ENCODE data around the gene ZBTB44. TPM values are rescaled to one million over a fixed set of nuclear protein-coding genes. Genes with fewer than 3 reads are reported as not detected.

Gene ZBTB44
- total RNA-seq, 1 experiment from 2014 or later, result 32.5 TPM

- ATAC-seq (no peak), DNase-seq (ENCODE audit: low read depth, low spot score) (no peak)
- ChIA-PET CTCF (no interaction called here), POLR2A (no interaction called here), RAD21 (ENCODE audit: low non-redundant PET in 1 of 2, low total read pairs in 2 of 2, uncharacterized antibody in 2 of 2, unreplicated experiment in 2 of 2) (no interaction called here)
- no peak overlapping the region for H2AFZ ChIP-seq (ENCODE audit: low read depth, low read length, poor library complexity, severe bottlenecking)
- H3K27ac ChIP-seq (ENCODE audit: low read depth, low read length), result no peak overlapping the region
- intact Hi-C loops (cut with micrococcal nuclease), result no loop called here
- BruUV-seq (replicated peaks), result no TSS peak
- H4K20me1 ChIP-seq (ENCODE audit: insufficient read depth), result no peaks in the 10 kb centered on the region
- H3K4me3 ChIP-seq (replicated peaks in 1 of 2; ENCODE audit: low read depth in 1 of 2, low read length in 2 of 2), result no peak overlapping the region
- no peaks in the 10 kb centered on the region for H3K9me3 ChIP-seq (ENCODE audit: control insufficient read depth in 1 of 2, insufficient read depth in 1 of 2, low read depth in 1 of 2, low read length in 2 of 2)
- H3K4me2 ChIP-seq (ENCODE audit: low read length), result no peak overlapping the region
- H3K9me2 ChIP-seq (ENCODE audit: insufficient read depth), result no peaks in the 10 kb centered on the region
- H3K36me3 ChIP-seq (ENCODE audit: control insufficient read depth in 1 of 2, insufficient read depth in 2 of 2, low read length in 2 of 2), result no peaks in the 10 kb centered on the region
- TF ChIP-seq EZH2 (IDR thresholded peaks at IDR 0.05) (no peak), POLR2A (IDR thresholded peaks at IDR 0.05; ENCODE audit: borderline replicate concordance, extremely low read depth, insufficient read depth, insufficient read length) (no peak), MAX (IDR thresholded peaks at IDR 0.05) (no peak), ZFX (IDR thresholded peaks at IDR 0.05) (no peak), SIN3A (IDR thresholded peaks at IDR 0.05; ENCODE audit: low read depth) (no peak), REST (IDR thresholded peaks at IDR 0.05; ENCODE audit: low read depth) (no peak), CBX3 (IDR thresholded peaks at IDR 0.05; ENCODE audit: low read depth) (no peak), EZH2phosphoT487 (IDR thresholded peaks at IDR 0.05; ENCODE audit: borderline replicate concordance) (no peak), POLR2AphosphoS5 (IDR thresholded peaks at IDR 0.05; ENCODE audit: low read depth, low read length) (no peak), FOSL1 (IDR thresholded peaks at IDR 0.05; ENCODE audit: low read depth) (no peak), ZBTB33 (IDR thresholded peaks at IDR 0.05; ENCODE audit: extremely low read depth, insufficient replicate concordance, low read length) (no peak), YY1 (IDR thresholded peaks at IDR 0.05; ENCODE audit: extremely low read depth, insufficient replicate concordance, low read depth, low read length) (no peak), RAD21 (IDR thresholded peaks at IDR 0.05; ENCODE audit: low read depth) (no peak), ELF1 (IDR thresholded peaks at IDR 0.05; ENCODE audit: borderline replicate concordance, low read depth) (no peak)
- TF ChIP-seq, protein P1, sequence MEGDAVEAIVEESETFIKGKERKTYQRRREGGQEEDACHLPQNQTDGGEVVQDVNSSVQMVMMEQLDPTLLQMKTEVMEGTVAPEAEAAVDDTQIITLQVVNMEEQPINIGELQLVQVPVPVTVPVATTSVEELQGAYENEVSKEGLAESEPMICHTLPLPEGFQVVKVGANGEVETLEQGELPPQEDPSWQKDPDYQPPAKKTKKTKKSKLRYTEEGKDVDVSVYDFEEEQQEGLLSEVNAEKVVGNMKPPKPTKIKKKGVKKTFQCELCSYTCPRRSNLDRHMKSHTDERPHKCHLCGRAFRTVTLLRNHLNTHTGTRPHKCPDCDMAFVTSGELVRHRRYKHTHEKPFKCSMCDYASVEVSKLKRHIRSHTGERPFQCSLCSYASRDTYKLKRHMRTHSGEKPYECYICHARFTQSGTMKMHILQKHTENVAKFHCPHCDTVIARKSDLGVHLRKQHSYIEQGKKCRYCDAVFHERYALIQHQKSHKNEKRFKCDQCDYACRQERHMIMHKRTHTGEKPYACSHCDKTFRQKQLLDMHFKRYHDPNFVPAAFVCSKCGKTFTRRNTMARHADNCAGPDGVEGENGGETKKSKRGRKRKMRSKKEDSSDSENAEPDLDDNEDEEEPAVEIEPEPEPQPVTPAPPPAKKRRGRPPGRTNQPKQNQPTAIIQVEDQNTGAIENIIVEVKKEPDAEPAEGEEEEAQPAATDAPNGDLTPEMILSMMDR (IDR thresholded peaks at IDR 0.05 in 2 of 3, conservative IDR thresholded peaks at IDR 0.05 in 1 of 3; ENCODE audit: borderline replicate concordance in 1 of 3, insufficient read depth in 1 of 3, low read depth in 2 of 3, low read length in 2 of 3), result no peak
- no peak overlapping the region for H3K9ac ChIP-seq (ENCODE audit: low read length)
- no peaks in the 10 kb centered on the region for H3K27me3 ChIP-seq (ENCODE audit: insufficient read depth, low read length)
- no peaks in the 10 kb centered on the region for H3K4me1 ChIP-seq (ENCODE audit: control insufficient read depth in 1 of 2, insufficient read depth in 2 of 2, low read length in 2 of 2)
- H3K79me2 ChIP-seq (ENCODE audit: insufficient read depth, low read length), result peaks cover 22% of the 10 kb centered on the region
Observed at GRCh38 chr11:130301002-130301401, 13.7 kb downstream of the ZBTB44 start.
